ENCODE measurements around the gene TENM4. TPM values are rescaled to one million over a fixed set of nuclear protein-coding genes. Genes with fewer than 3 reads are reported as not detected.

TENM4 gene
- total RNA-seq, 2 donors from 2014 or later, result 68.2 to 130 TPM

DNA sequence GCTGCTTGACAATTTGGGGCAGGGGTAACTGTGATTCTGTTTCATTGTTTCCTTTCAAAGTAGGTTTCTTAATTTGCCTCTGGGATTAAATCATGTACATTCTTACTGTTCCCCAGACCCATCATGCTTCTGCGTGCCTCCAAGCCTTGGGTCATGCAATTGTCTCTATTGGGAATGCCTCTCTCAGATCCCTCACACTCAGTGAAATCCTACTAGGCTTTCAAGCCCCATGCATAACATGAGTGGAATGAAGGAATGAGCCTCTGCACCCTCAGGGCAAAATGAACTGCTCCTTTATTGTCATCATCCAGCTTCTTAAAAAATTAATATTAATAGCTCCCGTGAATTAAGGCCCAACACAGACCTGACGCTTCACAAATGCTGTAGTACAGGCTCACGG is 381.7 kb downstream of the TENM4 start:
- Histone ChIP-seq H3K9me3 (ENCODE audit: control insufficient read depth, low read length) (no peaks in the 10 kb centered on the region), H3K36me3 (ENCODE audit: control insufficient read depth, insufficient read depth, low read length) (no peaks in the 10 kb centered on the region), H3K9ac (ENCODE audit: extremely low read depth, low read length, poor library complexity, severe bottlenecking) (no peak overlapping the region), H3K27ac (ENCODE audit: low read depth, low read length) (no peak overlapping the region), H3K4me3 (ENCODE audit: low read length) (no peak overlapping the region), H3K4me1 (ENCODE audit: control insufficient read depth, insufficient read depth, low read length) (peaks cover 11% of the 10 kb centered on the region), H3K27me3 (ENCODE audit: control insufficient read depth, insufficient read depth, low read length, poor library complexity, severe bottlenecking) (no peaks in the 10 kb centered on the region)
- H3K4me3 Mint-ChIP-seq, result no peak overlapping the region
- H3K27ac Mint-ChIP-seq, result no peak overlapping the region
- WGBS, 2 experiments (ENCODE audit: insufficient coverage in 1 of 2, insufficient read length in 1 of 2), result 93 to 96% methylated on average over 3 to 4 of the region's 4 CpGs
- H3K4me1 Mint-ChIP-seq, result peaks cover 30% of the 10 kb centered on the region
- H3K36me3 Mint-ChIP-seq (ENCODE audit: low read depth), result peaks cover 6% of the 10 kb centered on the region
- DNase-seq, result no peak
- no peaks in the 10 kb centered on the region for H3K9me3 Mint-ChIP-seq
- H3K27me3 Mint-ChIP-seq (ENCODE audit: insufficient read depth), result no peaks in the 10 kb centered on the region
- TF ChIP-seq, protein P1, sequence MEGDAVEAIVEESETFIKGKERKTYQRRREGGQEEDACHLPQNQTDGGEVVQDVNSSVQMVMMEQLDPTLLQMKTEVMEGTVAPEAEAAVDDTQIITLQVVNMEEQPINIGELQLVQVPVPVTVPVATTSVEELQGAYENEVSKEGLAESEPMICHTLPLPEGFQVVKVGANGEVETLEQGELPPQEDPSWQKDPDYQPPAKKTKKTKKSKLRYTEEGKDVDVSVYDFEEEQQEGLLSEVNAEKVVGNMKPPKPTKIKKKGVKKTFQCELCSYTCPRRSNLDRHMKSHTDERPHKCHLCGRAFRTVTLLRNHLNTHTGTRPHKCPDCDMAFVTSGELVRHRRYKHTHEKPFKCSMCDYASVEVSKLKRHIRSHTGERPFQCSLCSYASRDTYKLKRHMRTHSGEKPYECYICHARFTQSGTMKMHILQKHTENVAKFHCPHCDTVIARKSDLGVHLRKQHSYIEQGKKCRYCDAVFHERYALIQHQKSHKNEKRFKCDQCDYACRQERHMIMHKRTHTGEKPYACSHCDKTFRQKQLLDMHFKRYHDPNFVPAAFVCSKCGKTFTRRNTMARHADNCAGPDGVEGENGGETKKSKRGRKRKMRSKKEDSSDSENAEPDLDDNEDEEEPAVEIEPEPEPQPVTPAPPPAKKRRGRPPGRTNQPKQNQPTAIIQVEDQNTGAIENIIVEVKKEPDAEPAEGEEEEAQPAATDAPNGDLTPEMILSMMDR (conservative IDR thresholded peaks at IDR 0.05), result no peak

- no peaks in the 10 kb centered on the region for H3K36me3 ChIP-seq (ENCODE audit: control insufficient read depth, insufficient read depth, low read length)
- TF ChIP-seq, protein P1 (conservative IDR thresholded peaks at IDR 0.05), result peak; percentile 41
- Mint-ChIP-seq H3K4me3 (no peak overlapping the region), H3K4me1 (peaks cover 33% of the 10 kb centered on the region), H3K27me3 (ENCODE audit: insufficient read depth) (no peaks in the 10 kb centered on the region), H3K9me3 (no peaks in the 10 kb centered on the region), H3K36me3 (ENCODE audit: low read depth) (peaks cover 2% of the 10 kb centered on the region), H3K27ac (no peak overlapping the region)
- no peak for DNase-seq
- no peak overlapping the region for H3K4me3 ChIP-seq (ENCODE audit: low read length)
- WGBS, 2 experiments (ENCODE audit: insufficient coverage in 1 of 2, insufficient read length in 1 of 2), result 93 to 94% methylated on average over 7 to 8 of the region's 8 CpGs
- H3K27ac ChIP-seq (ENCODE audit: low read depth, low read length), result no peak overlapping the region
- H3K9me3 ChIP-seq (ENCODE audit: control insufficient read depth, low read length), result no peaks in the 10 kb centered on the region
- H3K9ac ChIP-seq (ENCODE audit: extremely low read depth, low read length, poor library complexity, severe bottlenecking), result no peak overlapping the region
- H3K4me1 ChIP-seq (ENCODE audit: control insufficient read depth, insufficient read depth, low read length), result peaks cover 14% of the 10 kb centered on the region
- H3K27me3 ChIP-seq (ENCODE audit: control insufficient read depth, insufficient read depth, low read length, poor library complexity, severe bottlenecking), result no peaks in the 10 kb centered on the region
Measured at GRCh38 chr11:79055856-79056631, 384.8 kb downstream of the TENM4 start.

DNA sequence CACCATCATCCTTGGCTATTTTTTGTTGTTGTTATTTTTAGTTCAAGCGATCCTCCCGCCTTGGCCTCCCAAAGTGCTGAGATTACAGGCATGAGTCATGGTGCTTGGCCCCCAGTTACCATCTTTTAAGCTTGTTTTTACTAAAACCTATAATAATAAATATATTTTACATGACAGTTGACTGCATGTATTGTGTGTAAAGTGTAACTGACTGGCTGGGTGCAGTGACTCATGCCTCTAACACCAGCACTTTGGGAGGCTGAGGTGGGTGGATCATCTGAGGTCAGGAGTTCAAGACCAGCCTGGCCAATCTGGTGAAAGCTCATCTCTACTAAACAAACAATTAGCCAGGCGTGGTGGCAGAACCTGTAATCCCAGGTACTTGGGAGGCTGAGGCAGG is 386.2 kb downstream of the TENM4 start:
- H3K9ac ChIP-seq (ENCODE audit: extremely low read depth, low read length, poor library complexity, severe bottlenecking), result no peak overlapping the region
- WGBS, 2 experiments (ENCODE audit: insufficient coverage in 1 of 2, insufficient read length in 1 of 2), result 88 to 93% methylated on average over 2 to 3 of the region's 3 CpGs
- no peaks in the 10 kb centered on the region for H3K9me3 ChIP-seq (ENCODE audit: control insufficient read depth, low read length)
- H3K36me3 ChIP-seq (ENCODE audit: control insufficient read depth, insufficient read depth, low read length), result no peaks in the 10 kb centered on the region
- TF ChIP-seq, protein P1 (conservative IDR thresholded peaks at IDR 0.05), result no peak
- Mint-ChIP-seq H3K4me1 (peaks cover 31% of the 10 kb centered on the region), H3K36me3 (ENCODE audit: low read depth) (peaks cover 2% of the 10 kb centered on the region), H3K27ac (no peak overlapping the region), H3K27me3 (ENCODE audit: insufficient read depth) (no peaks in the 10 kb centered on the region), H3K9me3 (no peaks in the 10 kb centered on the region), H3K4me3 (no peak overlapping the region)
- no peaks in the 10 kb centered on the region for H3K27me3 ChIP-seq (ENCODE audit: control insufficient read depth, insufficient read depth, low read length, poor library complexity, severe bottlenecking)
- H3K4me3 ChIP-seq (ENCODE audit: low read length), result no peak overlapping the region
- peaks cover 14% of the 10 kb centered on the region for H3K4me1 ChIP-seq (ENCODE audit: control insufficient read depth, insufficient read depth, low read length)
- DNase-seq, result no peak
- H3K27ac ChIP-seq (ENCODE audit: low read depth, low read length), result no peak overlapping the region

All from endodermal cell (in vitro differentiated cells).